OCI-LY7 (cell line): ENCODE data around the gene MMP2. TPM values are rescaled to one million over a fixed set of nuclear protein-coding genes. Genes with fewer than 3 reads are reported as not detected.

Experiments
- BruUV-seq: library from RNA; stranded (reverse); fragments of 400-500 nt; replicated peaks from 2 replicates; lab custom pipeline; 2021; lab: Mats Ljungman, UMichigan
- CTCF ChIA-PET: fragments of 300-600 bp; sonication (Branson Sonifier 250); formaldehyde crosslinking; loops from one replicate; lab custom pipeline; 2022; ENCODE audit warnings: antibody characterized with exemption; ENCODE audit not compliant: unreplicated experiment; lab: Charles Lee
- POLR2A ChIA-PET: fragments of 300-600 bp; sonication (Branson Sonifier 250); formaldehyde crosslinking; loops from one replicate; lab custom pipeline; 2022; ENCODE audit warnings: antibody characterized with exemption; lab: Charles Lee
- DNase-seq: peaks from one replicate; pipeline ENCODE4 v3.0.0-alpha.2; 2015; ENCODE audit warnings: low spot score
- H2AFZ ChIP-seq: fragments of 200-600 bp; sonication (generic), shearing (Covaris generic); 2 replicates; pipeline ENCODE4 v1.6.1; 2014; ENCODE audit warnings: mild to moderate bottlenecking, antibody characterized with exemption, low read length, moderate library complexity
- H3K27ac ChIP-seq: fragments of 200-600 bp; sonication (generic); 2 replicates; pipeline ENCODE4 v1.5.1; 2014; ENCODE audit warnings: mixed run types, low read depth, mild to moderate bottlenecking, moderate library complexity, low read length, inconsistent platforms; ENCODE audit not compliant: poor library complexity, severe bottlenecking
- H3K36me3 ChIP-seq: fragments of 200-600 bp; sonication (generic); 2 replicates; pipeline ENCODE4 v1.6.1; 2014; ENCODE audit warnings: mild to moderate bottlenecking, antibody characterized with exemption, low read length, moderate library complexity, mixed read lengths; ENCODE audit not compliant: insufficient read depth
- H3K4me1 ChIP-seq: fragments of 200-600 bp; sonication (generic); 2 replicates; pipeline ENCODE4 v1.5.1; 2014; ENCODE audit warnings: mild to moderate bottlenecking, low read length; ENCODE audit not compliant: insufficient read depth, poor library complexity, severe bottlenecking
- H3K4me2 ChIP-seq: fragments of 200-600 bp; sonication (generic); 2 replicates; pipeline ENCODE4 v1.6.1; 2014; ENCODE audit warnings: mild to moderate bottlenecking, low read length
- H3K4me3 ChIP-seq: fragments of 200-600 bp; sonication (generic); 2 replicates; pipeline ENCODE4 v1.5.1; 2014; ENCODE audit warnings: mild to moderate bottlenecking, low read depth, low read length; ENCODE audit not compliant: poor library complexity, severe bottlenecking
- H3K79me2 ChIP-seq: fragments of 200-600 bp; sonication (generic); 2 replicates; pipeline ENCODE4 v1.6.1; 2016; ENCODE audit warnings: low read depth, mild to moderate bottlenecking, low read length, moderate library complexity, mixed read lengths; ENCODE audit not compliant: insufficient read depth
- H3K9me2 ChIP-seq: fragments of 200-600 bp; sonication (generic); 2 replicates; pipeline ENCODE4 v1.6.1; 2016; ENCODE audit warnings: mild to moderate bottlenecking, low read length, mixed read lengths; ENCODE audit not compliant: insufficient read depth
- H3K9me3 ChIP-seq: fragments of 200-600 bp; sonication (generic); 2 replicates; pipeline ENCODE4 v1.6.1; 2014; ENCODE audit warnings: mild to moderate bottlenecking, mixed run types, low read length, mixed read lengths
- H4K20me1 ChIP-seq: fragments of 200-600 bp; sonication (generic); 2 replicates; pipeline ENCODE4 v1.6.1; 2014; ENCODE audit warnings: mild to moderate bottlenecking, antibody characterized with exemption, low read length, moderate library complexity, mixed read lengths; ENCODE audit not compliant: insufficient read depth
- EZH2phosphoT487 ChIP-seq: fragments of 200-600 bp; sonication (generic); IDR thresholded peaks from 2 replicates; pipeline ENCODE4 v1.6.1; 2018; ENCODE audit warnings: low read depth, borderline replicate concordance, mild to moderate bottlenecking, mixed run types, antibody characterized with exemption, low read length, moderate library complexity, mixed read lengths
- intact Hi-C: fragments of 100-400 bp; cut with micrococcal nuclease; formaldehyde crosslinking; loops from one replicate; pipeline ENCODE4 v1.10.0; 2022; ENCODE audit not compliant: unreplicated experiment
- total RNA-seq, 2 experiments: library from RNA; depleted of rRNA in 1 of 2; stranded (reverse); fragments of >200 nt in 1 of 2; shearing (Covaris generic) in 1 of 2; gene quantifications; 2 replicates each; pipeline ENCODE4 v1.2.3, GENCODE V29; 2014 to 2022
- TF ChIP-seq, protein P1 (sequence below): fragments of 200-600 bp; sonication (generic); conservative IDR thresholded peaks from 2 replicates; pipeline ENCODE4 v1.5.1; 2014; ENCODE audit warnings: mild to moderate bottlenecking, antibody characterized with exemption, low read length, moderate library complexity, mixed read lengths

MMP2 gene
- total RNA-seq, 2 experiments from 2014 or later, result 0.48 TPM; not detected in 1

DNA sequence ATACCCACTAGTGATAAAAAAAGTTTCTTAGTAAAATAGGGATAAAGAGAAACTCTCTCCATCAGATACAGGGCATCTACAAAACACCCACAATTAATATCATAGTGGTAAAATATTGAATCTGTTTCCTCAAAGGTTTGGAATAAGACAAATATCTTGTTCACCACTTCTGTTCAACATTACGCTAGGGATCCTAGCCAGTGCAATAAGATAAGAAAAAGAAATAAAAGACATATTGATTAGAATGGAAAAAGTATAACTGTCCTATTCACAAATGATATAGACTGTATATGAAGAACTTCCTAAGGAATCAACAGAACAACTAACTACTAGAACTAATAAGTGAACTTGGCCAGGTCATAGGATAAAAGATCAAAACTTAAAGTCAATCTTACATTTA lies 42.8 kb downstream of the MMP2 start:
- Histone ChIP-seq H3K4me1 (no peaks in the 10 kb centered on the region), H3K9me2 (no peaks in the 10 kb centered on the region), H3K4me3 (no peak overlapping the region), H4K20me1 (no peaks in the 10 kb centered on the region), H3K9me3 (peaks cover 10% of the 10 kb centered on the region; the same call in 1 of the 2 replicates), H3K79me2 (no peaks in the 10 kb centered on the region), H3K27ac (no peak overlapping the region), H3K36me3 (no peaks in the 10 kb centered on the region), H3K4me2 (no peak overlapping the region), H2AFZ (no peak overlapping the region)
- POLR2A ChIA-PET, result no interaction called here
- no peak for DNase-seq
- no TSS peak for BruUV-seq
- TF ChIP-seq, protein P1, sequence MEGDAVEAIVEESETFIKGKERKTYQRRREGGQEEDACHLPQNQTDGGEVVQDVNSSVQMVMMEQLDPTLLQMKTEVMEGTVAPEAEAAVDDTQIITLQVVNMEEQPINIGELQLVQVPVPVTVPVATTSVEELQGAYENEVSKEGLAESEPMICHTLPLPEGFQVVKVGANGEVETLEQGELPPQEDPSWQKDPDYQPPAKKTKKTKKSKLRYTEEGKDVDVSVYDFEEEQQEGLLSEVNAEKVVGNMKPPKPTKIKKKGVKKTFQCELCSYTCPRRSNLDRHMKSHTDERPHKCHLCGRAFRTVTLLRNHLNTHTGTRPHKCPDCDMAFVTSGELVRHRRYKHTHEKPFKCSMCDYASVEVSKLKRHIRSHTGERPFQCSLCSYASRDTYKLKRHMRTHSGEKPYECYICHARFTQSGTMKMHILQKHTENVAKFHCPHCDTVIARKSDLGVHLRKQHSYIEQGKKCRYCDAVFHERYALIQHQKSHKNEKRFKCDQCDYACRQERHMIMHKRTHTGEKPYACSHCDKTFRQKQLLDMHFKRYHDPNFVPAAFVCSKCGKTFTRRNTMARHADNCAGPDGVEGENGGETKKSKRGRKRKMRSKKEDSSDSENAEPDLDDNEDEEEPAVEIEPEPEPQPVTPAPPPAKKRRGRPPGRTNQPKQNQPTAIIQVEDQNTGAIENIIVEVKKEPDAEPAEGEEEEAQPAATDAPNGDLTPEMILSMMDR, result no peak
- no peak for TF ChIP-seq EZH2phosphoT487
- intact Hi-C loops, result no loop called here
- CTCF ChIA-PET, result no interaction called here

DNA sequence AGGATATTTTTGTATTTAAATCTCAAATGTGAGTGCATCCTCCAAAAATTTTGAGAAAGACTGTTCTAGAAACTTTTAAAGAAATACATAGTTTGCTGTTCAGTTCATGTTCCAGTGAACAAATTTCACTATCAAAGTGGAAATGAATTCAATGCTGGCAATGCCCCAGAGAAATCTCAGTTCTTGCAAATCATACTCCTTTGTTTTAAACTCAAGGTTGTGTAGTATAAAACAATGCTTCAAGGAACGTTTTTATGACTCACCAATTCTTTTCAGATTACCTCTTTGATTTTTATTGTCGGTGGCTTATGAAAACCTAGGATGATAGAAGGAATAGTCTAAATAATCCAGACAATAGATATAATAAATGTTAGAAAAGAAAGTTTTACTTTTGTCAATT lies 47.4 kb downstream of the MMP2 start:
- CTCF ChIA-PET, result no interaction called here
- Histone ChIP-seq H3K27ac (no peak overlapping the region), H3K4me3 (no peak overlapping the region), H4K20me1 (no peaks in the 10 kb centered on the region), H3K9me2 (no peaks in the 10 kb centered on the region), H3K79me2 (no peaks in the 10 kb centered on the region), H2AFZ (no peak overlapping the region), H3K9me3 (peaks cover 9% of the 10 kb centered on the region; the same call in 1 of the 2 replicates), H3K36me3 (no peaks in the 10 kb centered on the region), H3K4me1 (no peaks in the 10 kb centered on the region), H3K4me2 (no peak overlapping the region)
- TF ChIP-seq, protein P1, result no peak
- no peak for TF ChIP-seq EZH2phosphoT487
- intact Hi-C loops, result no loop called here
- POLR2A ChIA-PET, result interaction anchor here (0.6 kb wide), 1 partner anchor 1369 kb away, joined by 3 read pairs; no protein-coding TSS in a partner anchor
- DNase-seq, result no peak
- BruUV-seq, result no TSS peak

DNA sequence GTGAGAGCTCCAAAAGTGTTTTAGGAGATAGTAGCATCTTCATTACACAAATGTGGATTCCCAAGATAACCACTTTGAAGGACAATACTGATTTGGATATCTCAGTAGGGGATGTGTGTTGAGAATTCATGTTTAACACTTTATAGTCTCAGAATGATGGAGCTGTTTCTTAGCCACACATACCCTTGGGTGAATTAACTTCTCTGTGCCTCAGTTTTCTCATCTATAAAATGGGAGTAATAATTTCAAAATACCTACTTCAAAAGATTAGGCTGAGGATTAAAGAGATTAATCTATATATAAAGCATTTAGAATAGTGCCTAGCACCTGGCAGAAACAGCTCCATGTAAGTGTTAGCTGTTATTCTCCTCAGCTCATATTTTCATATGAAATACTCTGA lies 48.9 kb downstream of the MMP2 start:
- DNase-seq, result no peak
- H2AFZ ChIP-seq, result no peak overlapping the region
- H3K36me3 ChIP-seq, result no peaks in the 10 kb centered on the region
- CTCF ChIA-PET, result no interaction called here
- no TSS peak for BruUV-seq
- no peaks in the 10 kb centered on the region for H3K4me1 ChIP-seq
- no peaks in the 10 kb centered on the region for H3K79me2 ChIP-seq
- no peak for TF ChIP-seq EZH2phosphoT487
- TF ChIP-seq, protein P1, result no peak
- H3K4me2 ChIP-seq, result no peak overlapping the region
- H3K9me2 ChIP-seq, result no peaks in the 10 kb centered on the region
- no peak overlapping the region for H3K27ac ChIP-seq
- no peaks in the 10 kb centered on the region for H3K9me3 ChIP-seq
- no peak overlapping the region for H3K4me3 ChIP-seq
- POLR2A ChIA-PET, result interaction anchor here (0.6 to 1.7 kb wide), 4 partner anchors 16 to 175 kb away, joined by 3 read pairs; no protein-coding TSS in a partner anchor
- no peaks in the 10 kb centered on the region for H4K20me1 ChIP-seq
- intact Hi-C loops, result no loop called here
